ENCODE measurements around the gene RFX3. TPM values are rescaled to one million over a fixed set of nuclear protein-coding genes. Genes with fewer than 3 reads are reported as not detected.
A peak's percentile ranks its signal among the peaks of the same experiment; 100 is the strongest.

Gene RFX3
- total RNA-seq, 6 experiments from 2014 or later, result 2.8 to 4.2 (median 3.5) TPM

GRCh38 chr9:3285365-3286161 is 240.2 kb downstream of the RFX3 start:
- H3K27ac Mint-ChIP-seq, result no peak overlapping the region
- peak; percentile 48 for DNase-seq
- peaks cover 13% of the 10 kb centered on the region; the same call in 1 of the 2 replicates for H3K4me1 Mint-ChIP-seq (ENCODE audit: low read depth)
- H3K9me3 Mint-ChIP-seq, result peaks cover 5% of the 10 kb centered on the region; the same call in 1 of the 2 replicates
- H3K4me3 Mint-ChIP-seq, result no peak overlapping the region
- H3K36me3 Mint-ChIP-seq (ENCODE audit: low read depth), result peaks cover 9% of the 10 kb centered on the region
- no peak for TF ChIP-seq CTCF (IDR thresholded peaks at IDR 0.05)
- no peaks in the 10 kb centered on the region for H3K27me3 Mint-ChIP-seq (ENCODE audit: insufficient read depth)

- Mint-ChIP-seq H3K4me3 (no peak overlapping the region), H3K27me3 (ENCODE audit: insufficient read depth) (no peaks in the 10 kb centered on the region), H3K9me3 (peaks cover under 1% of the 10 kb centered on the region; the same call in 1 of the 2 replicates), H3K27ac (no peak overlapping the region), H3K36me3 (ENCODE audit: low read depth) (peaks cover under 1% of the 10 kb centered on the region), H3K4me1 (ENCODE audit: low read depth) (peaks cover 13% of the 10 kb centered on the region; the same call in 1 of the 2 replicates)
- no peak for DNase-seq
- TF ChIP-seq CTCF (IDR thresholded peaks at IDR 0.05), result no peak
Measured at GRCh38 chr9:3282365-3282764, 243.4 kb downstream of the RFX3 start.

- H3K27me3 Mint-ChIP-seq (ENCODE audit: insufficient read depth), result no peaks in the 10 kb centered on the region
- no peak overlapping the region for H3K27ac Mint-ChIP-seq
- TF ChIP-seq CTCF (IDR thresholded peaks at IDR 0.05), result no peak
Measured at GRCh38 chr9:3281399-3281798, 244.4 kb downstream of the RFX3 start.

DNA sequence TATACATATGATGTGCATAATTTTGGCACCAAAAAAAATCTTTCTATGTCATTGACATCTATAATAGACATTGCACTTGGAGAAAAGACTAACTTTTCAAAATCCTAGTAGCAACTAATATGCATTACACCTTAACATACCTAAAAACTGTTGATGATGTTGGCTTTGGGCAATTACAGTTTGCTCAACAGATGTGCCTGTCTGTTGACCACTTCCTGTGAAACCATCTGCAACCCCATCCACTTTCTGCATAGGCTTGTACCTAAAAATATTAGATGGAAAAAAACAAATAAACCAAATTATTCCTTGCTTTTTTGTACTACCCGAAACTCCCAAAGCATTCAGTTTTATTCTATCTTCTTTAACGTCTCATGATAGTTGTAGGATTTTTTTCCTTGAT is 248.6 kb downstream of the RFX3 start:
- Mint-ChIP-seq H3K27me3 (ENCODE audit: insufficient read depth) (no peaks in the 10 kb centered on the region), H3K27ac (no peak overlapping the region), H3K9me3 (no peaks in the 10 kb centered on the region), H3K4me3 (no peak overlapping the region), H3K4me1 (ENCODE audit: low read depth) (no peaks in the 10 kb centered on the region), H3K36me3 (ENCODE audit: low read depth) (no peaks in the 10 kb centered on the region)
- no peak for DNase-seq
- TF ChIP-seq CTCF (IDR thresholded peaks at IDR 0.05), result no peak

More at GRCh38 chr9:3281399-3281798, 244.4 kb downstream of the RFX3 start:
- no peaks in the 10 kb centered on the region for H3K36me3 Mint-ChIP-seq (ENCODE audit: low read depth)
- DNase-seq, result no peak
- H3K4me3 Mint-ChIP-seq, result no peak overlapping the region
- no peaks in the 10 kb centered on the region for H3K9me3 Mint-ChIP-seq
- peaks cover 13% of the 10 kb centered on the region; the same call in 1 of the 2 replicates for H3K4me1 Mint-ChIP-seq (ENCODE audit: low read depth)

DNA sequence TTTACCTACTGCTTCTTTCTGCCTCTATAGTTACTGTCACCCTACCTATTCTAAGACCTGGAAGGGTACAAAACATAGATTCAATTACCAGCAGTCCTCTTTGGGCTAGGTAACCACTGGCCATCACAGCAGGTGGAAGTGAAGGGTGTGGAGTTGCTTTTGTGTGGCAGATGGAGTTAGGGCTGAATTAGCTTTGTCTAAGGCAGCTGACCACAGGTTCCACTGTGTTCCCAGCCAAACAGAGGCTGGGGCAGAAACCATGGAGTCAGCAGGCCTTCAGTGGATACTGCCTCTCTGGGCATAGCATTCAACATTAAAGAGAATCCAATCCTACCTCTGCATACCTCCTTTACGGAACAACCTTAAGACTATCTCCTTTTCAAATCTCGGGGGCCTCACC is 254.2 kb downstream of the RFX3 start:
- no peak overlapping the region for H3K27ac Mint-ChIP-seq
- H3K4me1 Mint-ChIP-seq (ENCODE audit: low read depth), result no peaks in the 10 kb centered on the region
- 0 out of 2 replicates have a peak, but pooled peaks cover 11% of the 10 kb centered on the region for H3K36me3 Mint-ChIP-seq (ENCODE audit: low read depth)
- TF ChIP-seq CTCF (IDR thresholded peaks at IDR 0.05), result no peak
- no peak overlapping the region for H3K4me3 Mint-ChIP-seq
- H3K9me3 Mint-ChIP-seq, result no peaks in the 10 kb centered on the region
- no peaks in the 10 kb centered on the region for H3K27me3 Mint-ChIP-seq (ENCODE audit: insufficient read depth)
- no peak for DNase-seq
